GM21619 (cell line): ENCODE data around the gene C5orf15.

Experiments
- ATAC-seq: cut with Tn5 transposase; IDR thresholded peaks from one replicate; pipeline ENCODE4 v1.9.1; 2021; ENCODE audit not compliant: unreplicated experiment

Gene C5orf15

DNA sequence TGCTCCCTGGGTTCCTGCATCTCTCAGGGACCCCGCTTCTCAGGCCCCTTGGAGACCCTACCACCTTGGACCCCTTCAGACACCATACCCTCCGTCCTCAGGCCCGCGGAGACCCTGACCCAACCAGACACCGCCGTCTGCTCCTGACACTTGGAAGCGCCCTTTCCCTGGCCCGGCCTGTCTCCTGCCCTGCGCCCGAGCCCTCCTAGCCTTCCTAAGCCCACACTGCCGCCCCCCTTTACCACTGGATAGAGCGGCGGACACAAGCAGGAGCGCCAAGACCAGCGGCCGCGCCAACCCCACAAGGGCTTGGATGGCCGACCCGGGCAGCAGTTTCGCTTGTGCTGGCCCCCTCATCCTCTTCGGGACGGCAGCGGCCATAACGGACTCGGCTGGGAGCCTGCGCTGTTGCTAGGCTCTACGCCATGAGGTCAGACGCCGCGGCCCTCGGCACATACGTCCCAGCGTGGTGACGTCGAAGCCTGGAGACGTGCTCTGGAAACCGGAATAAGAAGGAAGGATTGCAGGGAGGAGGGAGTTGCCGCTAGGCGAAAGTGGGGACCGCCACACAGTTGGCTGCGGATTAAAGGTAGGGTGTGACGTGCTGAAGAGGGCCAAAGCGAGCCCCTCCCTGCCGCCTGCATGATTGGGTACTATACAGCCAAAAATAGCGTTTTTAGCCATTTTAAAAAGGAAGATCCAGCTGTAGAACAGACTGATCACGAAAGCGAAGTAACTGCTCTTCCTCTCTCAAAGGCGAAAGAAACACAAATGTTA, at the start of gene C5orf15:
Gene C5orf15 (minus strand): TSS at position 422 of the 777 bp plus-strand sequence. CDS start 41 bp downstream, at position 381.
- peak; percentile 96 for ATAC-seq

DNA sequence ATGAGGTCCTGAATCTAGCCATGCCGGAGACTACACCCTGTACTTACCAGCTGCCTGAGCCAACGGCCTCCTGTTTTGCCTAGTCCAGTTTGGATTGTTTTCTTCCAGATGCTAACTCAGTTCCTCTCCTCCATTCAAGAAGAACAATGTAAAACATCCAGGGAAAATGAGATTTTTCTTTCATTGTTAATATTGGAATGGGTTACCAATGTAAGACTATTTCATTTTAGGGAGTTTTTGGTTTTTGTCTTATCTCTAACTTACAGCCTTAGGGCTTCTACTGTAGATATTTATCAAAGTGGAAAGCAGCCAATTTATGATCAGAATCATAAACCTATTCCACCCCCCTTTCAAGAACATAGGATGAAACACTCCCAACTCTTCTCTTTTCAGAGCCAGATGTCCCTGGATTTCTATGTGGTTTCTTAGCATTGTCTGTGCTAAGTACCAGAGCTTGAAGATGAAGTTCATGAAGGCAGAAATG, 39.9 kb upstream of the C5orf15 start:
- ATAC-seq, result no peak

- ATAC-seq, result no peak
Measured at GRCh38 chr5:134007581-134008265, 39.3 kb upstream of the C5orf15 start.

DNA sequence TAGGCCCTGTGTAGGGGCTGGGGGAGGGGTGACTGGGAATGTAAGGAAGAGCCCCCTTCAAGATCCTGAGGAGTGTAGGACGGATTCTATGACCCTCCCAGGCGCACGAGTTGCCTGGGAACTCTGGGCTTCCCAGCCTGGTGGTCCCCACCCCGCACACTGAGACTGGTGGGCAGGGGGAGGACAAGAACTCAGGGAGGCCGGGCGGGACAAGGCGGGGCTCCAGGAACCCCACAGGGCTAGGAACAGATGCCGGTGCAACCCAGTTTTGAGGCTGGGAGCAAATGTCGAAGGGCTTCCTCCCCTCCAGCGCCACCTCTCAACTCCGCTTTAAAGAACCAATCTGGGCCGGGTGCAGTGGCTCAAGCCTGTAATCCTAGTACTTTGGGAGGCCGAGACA, 37.7 kb upstream of the C5orf15 start:
- no peak for ATAC-seq

DNA sequence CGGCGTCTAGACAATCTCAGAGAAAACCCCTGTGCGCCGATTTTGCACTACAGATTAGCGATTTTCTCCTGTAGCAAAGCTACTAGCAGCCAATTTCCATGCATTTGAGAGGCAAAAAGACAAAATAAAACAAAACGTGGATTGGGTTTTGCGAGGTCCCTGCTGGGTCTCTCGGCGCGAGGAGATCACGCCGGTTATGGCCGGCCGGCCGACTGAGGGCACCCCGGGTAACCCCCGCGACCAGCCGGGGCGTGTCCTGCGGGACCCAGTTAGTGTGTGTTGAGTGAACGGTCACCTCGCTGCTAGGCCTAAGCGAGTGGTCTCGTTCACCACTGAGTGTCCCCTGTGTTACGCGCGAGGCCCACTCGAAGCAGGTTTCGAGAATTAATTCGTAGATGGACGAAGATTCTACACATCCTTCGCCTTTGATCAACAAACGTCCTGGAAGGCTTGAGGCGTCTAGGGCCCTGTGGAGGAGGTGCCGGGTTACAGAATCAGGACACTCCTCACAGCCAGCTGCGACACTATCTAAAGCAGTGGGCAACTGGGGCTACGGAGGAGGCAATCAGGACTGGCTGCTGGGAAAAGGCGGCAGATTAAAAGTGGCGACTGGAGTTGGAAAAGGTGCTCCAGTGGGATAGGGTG, 37.1 kb upstream of the C5orf15 start:
- peak; percentile 14 for ATAC-seq

GRCh38 chr5:134004626-134005416, 36.4 kb upstream of the C5orf15 start, which contains the start of gene VDAC1:
Gene VDAC1 (minus strand): TSS chr5:134004975. CDS start chr5:133993012, 11,963 bp downstream.
- ATAC-seq, result peak; percentile 62

- peak; percentile 29 for ATAC-seq
Measured at GRCh38 chr5:134003817-134004625, 35.6 kb upstream of the C5orf15 start.

DNA sequence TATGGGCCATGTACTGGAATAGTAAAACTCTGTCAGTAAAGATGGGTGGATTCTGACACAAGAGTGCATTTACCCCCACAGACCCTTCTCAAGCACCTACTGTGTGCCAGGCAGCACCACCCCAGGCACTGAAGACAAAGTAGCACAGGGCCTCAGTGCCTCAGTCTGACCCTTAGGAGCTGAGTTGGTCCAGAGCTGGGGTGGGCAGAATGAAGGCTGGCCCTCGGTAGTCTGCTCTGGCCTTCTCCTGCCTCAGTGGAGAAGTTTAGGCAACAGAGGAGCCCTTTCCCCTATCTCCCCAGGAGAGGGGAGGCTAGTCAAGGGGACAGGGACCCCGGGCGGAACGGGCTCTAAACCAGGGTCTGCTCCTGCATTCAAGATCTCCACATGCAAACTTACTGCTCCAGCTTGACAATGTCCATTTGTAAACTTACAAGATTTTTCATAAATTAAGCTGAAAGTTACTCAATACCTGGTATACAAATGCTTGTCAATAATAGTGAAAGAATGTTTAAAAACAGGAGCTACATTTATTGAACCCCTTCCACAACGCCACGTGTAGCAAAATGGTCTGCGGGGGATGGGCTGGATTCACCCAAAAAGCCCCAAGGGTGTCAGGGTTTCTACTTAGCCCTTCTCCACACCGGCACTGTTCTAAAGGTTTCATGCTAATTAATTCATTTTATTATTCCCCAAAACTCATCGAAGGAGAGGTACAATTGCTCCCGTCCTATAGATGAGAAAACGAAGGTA, 34.8 kb upstream of the C5orf15 start:
- ATAC-seq, result no peak

- no peak for ATAC-seq
Measured at GRCh38 chr5:134001938-134002731, 33.7 kb upstream of the C5orf15 start.

DNA sequence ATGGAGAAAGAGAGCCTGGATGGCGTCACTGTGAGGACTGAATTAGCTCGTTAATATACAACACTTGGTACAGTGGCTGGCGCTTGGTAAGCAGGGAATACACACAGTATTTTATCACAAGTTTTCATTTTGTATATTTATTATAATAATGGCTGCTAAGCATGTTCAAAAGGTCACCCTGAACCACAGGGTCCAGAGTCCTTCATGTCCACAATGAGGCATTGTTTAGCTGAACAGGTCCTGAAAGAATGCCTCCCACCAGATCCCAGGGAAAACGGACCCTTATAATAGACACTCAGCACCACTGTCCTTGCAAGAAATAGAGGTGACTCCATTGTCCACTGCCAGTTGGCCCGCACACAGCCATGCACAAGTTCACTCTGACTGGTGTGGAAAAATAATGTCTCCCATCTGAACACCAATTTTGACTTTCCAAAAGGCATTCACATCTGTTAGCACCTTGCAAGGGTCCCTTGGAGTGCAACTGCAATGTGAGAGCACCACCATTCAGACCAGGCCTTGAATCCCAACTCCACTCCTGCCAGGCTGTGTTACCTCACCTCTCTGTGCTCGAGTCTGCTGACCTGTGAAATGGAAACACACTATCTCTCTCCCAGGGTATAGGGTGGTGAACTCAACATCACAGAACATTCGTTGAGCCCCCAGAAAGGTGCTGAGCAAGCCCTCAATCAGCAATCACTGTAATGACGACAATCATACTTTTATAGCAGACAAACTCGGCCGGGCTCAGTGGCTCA, 32.5 kb upstream of the C5orf15 start:
- ATAC-seq, result no peak

DNA sequence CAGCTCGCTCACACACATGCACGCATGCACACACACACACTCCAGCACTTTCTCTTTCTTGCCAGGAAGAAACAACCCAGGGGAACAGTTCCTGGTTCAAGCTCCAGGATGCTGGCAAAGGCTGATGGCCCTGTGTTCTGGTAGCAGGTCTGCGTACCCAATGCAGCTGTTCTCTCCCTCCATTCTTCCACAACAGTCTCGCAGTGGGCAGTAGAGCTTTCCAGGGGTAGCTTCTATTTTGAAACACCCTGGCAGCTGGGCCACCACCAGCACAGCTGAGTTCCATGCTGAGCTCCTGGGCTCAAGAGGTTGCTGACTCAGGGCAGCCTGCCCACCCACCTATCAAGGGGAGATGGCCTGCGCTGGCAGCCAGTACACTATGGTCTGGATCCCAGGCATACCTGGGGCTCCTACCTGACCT, 31.7 kb upstream of the C5orf15 start:
- ATAC-seq, result no peak

DNA sequence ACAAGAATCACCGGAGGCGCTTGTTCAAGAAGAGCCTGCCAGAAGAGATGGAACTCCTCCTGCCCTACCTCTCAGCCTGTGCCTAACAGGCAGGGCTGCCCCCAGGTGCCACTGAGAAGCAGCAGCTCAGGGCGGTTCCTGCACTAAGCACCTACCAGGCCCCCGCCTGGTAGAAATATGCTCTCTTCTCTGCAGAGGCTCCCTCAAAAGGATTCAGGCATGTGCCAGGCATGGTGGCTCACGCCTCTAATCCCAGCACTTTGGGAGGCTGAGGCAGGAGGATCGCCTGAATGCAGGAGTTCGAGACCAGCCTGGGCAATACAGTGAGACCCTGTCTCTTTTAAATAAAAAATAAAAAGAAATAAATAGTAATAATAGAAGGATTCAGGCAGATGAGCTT, 30.4 kb upstream of the C5orf15 start:
- no peak for ATAC-seq

- no peak for ATAC-seq
Measured at GRCh38 chr5:133998042-133998441, 29.6 kb upstream of the C5orf15 start.

DNA sequence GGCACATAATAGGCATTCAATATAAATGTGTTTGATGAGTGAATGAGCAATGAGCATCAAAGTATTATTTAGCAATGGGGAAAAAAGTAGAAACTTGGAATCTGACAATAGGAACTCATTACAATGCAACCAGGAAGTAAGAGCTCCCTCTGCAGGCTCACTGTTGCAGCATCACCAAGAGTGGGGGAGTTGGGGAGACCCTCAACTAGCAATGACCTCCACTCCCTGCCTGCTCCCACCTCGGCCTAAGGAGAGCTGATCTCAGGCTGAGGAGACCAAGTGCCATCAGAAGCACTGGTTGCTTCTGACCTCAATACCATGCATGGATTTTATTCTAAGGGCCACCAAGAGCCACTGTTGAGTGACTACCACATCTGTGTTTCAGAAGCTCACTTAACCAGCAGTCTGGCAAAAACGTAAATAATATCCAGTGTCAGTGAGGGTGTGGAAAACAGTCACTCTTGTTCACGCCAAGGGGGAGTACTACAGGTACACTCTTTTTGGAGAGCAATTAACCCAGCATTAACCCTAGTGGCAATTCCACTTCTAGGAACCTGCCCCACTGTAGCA, 28.3 kb upstream of the C5orf15 start:
- no peak for ATAC-seq

GRCh38 chr5:133995883-133996563, 27.6 kb upstream of the C5orf15 start:
- ATAC-seq, result no peak

- no peak for ATAC-seq
Measured at GRCh38 chr5:133995341-133995740, 26.9 kb upstream of the C5orf15 start.

DNA sequence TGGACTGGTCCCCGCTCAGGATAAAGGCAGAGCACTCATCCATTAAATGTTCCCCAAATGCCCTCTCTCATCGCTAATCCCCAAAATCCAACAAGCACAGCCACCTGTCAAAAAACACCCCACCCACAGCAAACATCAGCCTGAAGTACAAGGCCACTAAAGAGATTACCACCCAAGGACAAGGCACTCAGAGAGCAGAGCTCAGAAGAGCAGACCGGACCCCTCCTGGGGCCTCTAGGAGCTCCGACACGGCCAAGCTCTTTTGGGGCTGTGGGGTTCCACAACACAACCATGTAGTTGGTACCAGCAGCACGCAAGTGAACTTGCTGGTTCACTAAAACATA, 26.5 kb upstream of the C5orf15 start:
- no peak for ATAC-seq
